ENCODE data around the gene CHCHD6.

- TF ChIP-seq CTCF (conservative IDR thresholded peaks at IDR 0.05) (peak; percentile 60; the same call in 1 of the 2 replicates), EZH2 (IDR thresholded peaks at IDR 0.05; ENCODE audit: low read depth) (no peak)
Measured at GRCh38 chr3:126959921-126960603, 256.0 kb downstream of the CHCHD6 start.

Measured in PC-9 (cell line).